HepG2 (cell line): ENCODE results near the gene MTMR3. TPM values are rescaled to one million over a fixed set of nuclear protein-coding genes. Genes with fewer than 3 reads are reported as not detected.

Experiments
- ATAC-seq: fragments of 200-7000 bp; cut with Tn5 transposase; 3 replicates; pipeline ENCODE4 v1.9.1; 2020; ENCODE audit warnings: mild to moderate bottlenecking, moderate library complexity
- BruUV-seq: library from RNA; stranded (reverse); fragments of 400-500 nt; replicated peaks from 2 replicates; lab custom pipeline; 2021; lab: Mats Ljungman, UMichigan
- CTCF ChIA-PET: fragments of 300-600 bp; formaldehyde crosslinking; extraction: SDS; loops from one replicate; lab custom pipeline; 2021; ENCODE audit warnings: low total read pairs, inconsistent platforms, low intra/inter-chr PET ratio; lab: Yijun Ruan, JAX
- POLR2A ChIA-PET: fragments of 350-600 bp; sonication (Branson Sonifier 250); formaldehyde crosslinking; loops from one replicate; lab custom pipeline; 2020; ENCODE audit warnings: antibody characterized with exemption, inconsistent platforms; lab: Yijun Ruan, JAX
- DNase-seq: peaks from one replicate; pipeline ENCODE4 v3.0.0-alpha.2; 2015; ENCODE audit warnings: low spot score
- FAIRE-seq: peaks from 3 replicates; lab custom pipeline; 2011; peaks lifted over from hg19 to GRCh38; lab: Jason Lieb, UNC
- H2AFZ ChIP-seq: one replicate; pipeline ENCODE4 v1.6.1; 2011; ENCODE audit warnings: low read length, inconsistent platforms
- H3K27ac ChIP-seq: fragments of 300-600 bp; 3 replicates; pipeline ENCODE4 v1.8.0; 2011; ENCODE audit warnings: mixed run types, mild to moderate bottlenecking, mixed read lengths, low read length, inconsistent platforms; ENCODE audit not compliant: insufficient read depth; ENCODE audit errors: extremely low read length
- H3K27me3 ChIP-seq, 2 experiments: fragments of 200-600 bp in 1 of 2; 2 replicates in 1 of 2; 3 replicates in 1 of 2; pipeline versions ENCODE4 v1.6.0 to v1.8.0; 2011; ENCODE audit warnings: low read length in 2 of 2, mild to moderate bottlenecking in 2 of 2, moderate library complexity in 2 of 2, inconsistent platforms in 1 of 2; ENCODE audit not compliant: insufficient read depth in 2 of 2, control insufficient read depth in 1 of 2
- H3K36me3 ChIP-seq, 2 experiments: fragments of 200-600 bp in 1 of 2; replicated peaks in 1 of 2; 2 replicates in 1 of 2; 3 replicates in 1 of 2; pipeline versions ENCODE4 v1.5.1 to v1.8.0; 2011; ENCODE audit warnings: low read length in 2 of 2, inconsistent platforms in 1 of 2; ENCODE audit not compliant: insufficient read depth in 2 of 2, control insufficient read depth in 1 of 2
- H3K4me1 ChIP-seq: 2 replicates; pipeline ENCODE4 v1.5.1; 2012; ENCODE audit warnings: low read length, inconsistent platforms; ENCODE audit not compliant: insufficient read depth
- H3K4me2 ChIP-seq: 2 replicates; pipeline ENCODE4 v1.6.0; 2011; ENCODE audit warnings: low read depth, low read length, inconsistent platforms
- H3K4me3 ChIP-seq, 3 experiments: fragments of 200-600 bp in 1 of 3; sonication (generic), shearing (Covaris generic) in 1 of 3; replicated peaks in 1 of 3; 2 replicates each; pipeline ENCODE4 v1.5.1; 2011 to 2016; ENCODE audit warnings: low read length in 3 of 3, inconsistent platforms in 2 of 3, low read depth in 2 of 3, mild to moderate bottlenecking in 2 of 3, control low read depth in 1 of 3, mixed read lengths in 1 of 3; ENCODE audit not compliant: insufficient read depth in 1 of 3
- H3K79me2 ChIP-seq: one replicate; pipeline ENCODE4 v1.6.1; 2011; ENCODE audit warnings: low read length, inconsistent platforms; ENCODE audit not compliant: insufficient read depth
- H3K9ac ChIP-seq: 2 replicates; pipeline ENCODE4 v1.6.0; 2011; ENCODE audit warnings: mild to moderate bottlenecking, low read depth, low read length, inconsistent platforms; ENCODE audit not compliant: insufficient read depth
- H3K9me3 ChIP-seq: 2 replicates; pipeline ENCODE4 v1.5.1; 2012; ENCODE audit warnings: mild to moderate bottlenecking, low read length
- H4K20me1 ChIP-seq: 2 replicates; pipeline ENCODE4 v1.6.0; 2011; ENCODE audit warnings: inconsistent platforms, mild to moderate bottlenecking, low read length, moderate library complexity; ENCODE audit not compliant: insufficient read depth
- AKAP8 ChIP-seq: sonication (generic); formaldehyde crosslinking; IDR thresholded peaks from 2 replicates; pipeline ENCODE4 v1.5.1; 2020; ENCODE audit warnings: mild to moderate bottlenecking, missing genetic modification reagents
- ELF1 ChIP-seq: sonication (generic); formaldehyde crosslinking; IDR thresholded peaks from 2 replicates; pipeline ENCODE4 v1.4.0; 2020; ENCODE audit warnings: missing genetic modification reagents
- KDM6A ChIP-seq: IDR thresholded peaks from 2 replicates; pipeline ENCODE4 v1.6.1; 2016; ENCODE audit warnings: low read depth
- RELA ChIP-seq: sonication (generic); formaldehyde crosslinking; IDR thresholded peaks from 2 replicates; pipeline ENCODE4 v1.4.0; 2020; ENCODE audit warnings: missing genetic modification reagents
- ZNF3 ChIP-seq: IDR thresholded peaks from 2 replicates; pipeline ENCODE4 v1.7.0; 2017; ENCODE audit warnings: inconsistent platforms
- ZNF749 ChIP-seq: sonication (generic); formaldehyde crosslinking; IDR thresholded peaks from 2 replicates; pipeline ENCODE4 v1.8.0; 2022; ENCODE audit warnings: mild to moderate bottlenecking, missing genetic modification reagents, moderate library complexity, borderline replicate concordance
- WGBS: methylation state at CpG from one replicate; pipeline ENCODE4 v1.1.6; 2017; ENCODE audit warnings: low lambda C conversion rate; 5-methylcytosine and 5-hydroxymethylcytosine counted together
- in situ Hi-C: cut with HindIII; loops from 2 replicates; pipeline ENCODE4 v1.10.0; 2017; ENCODE audit warnings: low pct_unique_long_range_greater_than_20kb; ENCODE audit not compliant: extremely low pct_ligation_motif_present
- intact Hi-C: fragments of 100-400 bp; cut with micrococcal nuclease; formaldehyde crosslinking; loops from one replicate; pipeline ENCODE4 v1.10.0; 2022; ENCODE audit not compliant: unreplicated experiment
- polyA plus RNA-seq, 8 experiments: library from polyadenylated mRNA; depleted of rRNA in 3 of 8; stranded (reverse) in 7 of 8; unstranded in 1 of 8; fragments of >200 nt; fragmentation: Illumina TruSeq in 4 of 8; extraction: Trizol in 4 of 8; gene quantifications; 2 replicates each; pipeline versions ENCODE4 v1.2.1 to v1.2.3, GENCODE V29; 2011 to 2016; ENCODE audit warnings: low read depth in 4 of 8, missing spikeins in 1 of 8, mixed read lengths in 1 of 8; ENCODE audit not compliant: insufficient read depth in 1 of 8
- total RNA-seq, 5 experiments: library from RNA; depleted of rRNA; stranded (reverse); fragments of >200 nt; fragmentation: Illumina TruSeq; extraction: Trizol; gene quantifications; 2 replicates each; pipeline ENCODE4 v1.2.3, GENCODE V29; 2016; ENCODE audit warnings: low read depth in 1 of 5
- TF ChIP-seq, protein P1 (sequence below): sonication (generic); formaldehyde crosslinking; IDR thresholded peaks from 2 replicates; pipeline ENCODE4 v1.4.0; 2020; ENCODE audit warnings: missing genetic modification reagents, borderline replicate concordance
- TF ChIP-seq, protein P2 (sequence below): sonication (generic); formaldehyde crosslinking; IDR thresholded peaks from 2 replicates; pipeline ENCODE4 v1.4.0; 2020; ENCODE audit warnings: mild to moderate bottlenecking, missing genetic modification reagents

The MTMR3 gene
- total and polyA plus RNA-seq, 2 of the 13 experiments (the other 11 are each of a cell fraction or from before 2014, with no cell fraction given), result 12.6 to 24.8 TPM

DNA sequence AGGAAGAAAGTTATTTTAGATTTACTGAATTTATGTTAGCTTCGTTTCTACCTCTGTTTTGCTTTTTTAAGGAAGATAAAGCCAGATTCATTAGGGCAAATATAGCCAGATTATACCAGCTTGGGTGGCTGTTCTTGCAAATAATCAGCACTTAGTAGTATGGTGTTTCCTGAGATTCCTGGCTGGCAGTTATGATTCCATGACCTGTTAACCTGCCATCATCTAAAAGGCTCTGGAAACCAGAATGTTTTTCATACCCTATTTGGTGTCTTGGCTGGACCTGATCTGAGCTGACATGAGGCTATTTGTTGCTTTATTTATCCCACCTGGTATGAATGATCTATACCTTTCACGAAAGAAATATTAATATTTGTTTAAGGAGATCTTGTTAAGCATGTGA, 114.5 kb downstream of the MTMR3 start:
- in situ Hi-C loops, result no loop called here
- no TSS peak for BruUV-seq

More for the DNA sequence above, 114.5 kb downstream of the MTMR3 start:
- no peak overlapping the region for H3K9ac ChIP-seq
- H2AFZ ChIP-seq, result no peak overlapping the region
- no peaks in the 10 kb centered on the region for H4K20me1 ChIP-seq
- H3K27me3 ChIP-seq, result no peaks in the 10 kb centered on the region
- no peak for TF ChIP-seq ZNF3 (CRISPR knock-in tag)
- TF ChIP-seq ELF1 (CRISPR knock-in tag), result no peak
- TF ChIP-seq KDM6A, result no peak
- TF ChIP-seq, protein P1, sequence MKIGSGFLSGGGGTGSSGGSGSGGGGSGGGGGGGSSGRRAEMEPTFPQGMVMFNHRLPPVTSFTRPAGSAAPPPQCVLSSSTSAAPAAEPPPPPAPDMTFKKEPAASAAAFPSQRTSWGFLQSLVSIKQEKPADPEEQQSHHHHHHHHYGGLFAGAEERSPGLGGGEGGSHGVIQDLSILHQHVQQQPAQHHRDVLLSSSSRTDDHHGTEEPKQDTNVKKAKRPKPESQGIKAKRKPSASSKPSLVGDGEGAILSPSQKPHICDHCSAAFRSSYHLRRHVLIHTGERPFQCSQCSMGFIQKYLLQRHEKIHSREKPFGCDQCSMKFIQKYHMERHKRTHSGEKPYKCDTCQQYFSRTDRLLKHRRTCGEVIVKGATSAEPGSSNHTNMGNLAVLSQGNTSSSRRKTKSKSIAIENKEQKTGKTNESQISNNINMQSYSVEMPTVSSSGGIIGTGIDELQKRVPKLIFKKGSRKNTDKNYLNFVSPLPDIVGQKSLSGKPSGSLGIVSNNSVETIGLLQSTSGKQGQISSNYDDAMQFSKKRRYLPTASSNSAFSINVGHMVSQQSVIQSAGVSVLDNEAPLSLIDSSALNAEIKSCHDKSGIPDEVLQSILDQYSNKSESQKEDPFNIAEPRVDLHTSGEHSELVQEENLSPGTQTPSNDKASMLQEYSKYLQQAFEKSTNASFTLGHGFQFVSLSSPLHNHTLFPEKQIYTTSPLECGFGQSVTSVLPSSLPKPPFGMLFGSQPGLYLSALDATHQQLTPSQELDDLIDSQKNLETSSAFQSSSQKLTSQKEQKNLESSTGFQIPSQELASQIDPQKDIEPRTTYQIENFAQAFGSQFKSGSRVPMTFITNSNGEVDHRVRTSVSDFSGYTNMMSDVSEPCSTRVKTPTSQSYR (CRISPR knock-in tag), result no peak
- TF ChIP-seq ZNF749, result no peak
- TF ChIP-seq AKAP8, result no peak
- TF ChIP-seq RELA, result no peak
- TF ChIP-seq, protein P2, sequence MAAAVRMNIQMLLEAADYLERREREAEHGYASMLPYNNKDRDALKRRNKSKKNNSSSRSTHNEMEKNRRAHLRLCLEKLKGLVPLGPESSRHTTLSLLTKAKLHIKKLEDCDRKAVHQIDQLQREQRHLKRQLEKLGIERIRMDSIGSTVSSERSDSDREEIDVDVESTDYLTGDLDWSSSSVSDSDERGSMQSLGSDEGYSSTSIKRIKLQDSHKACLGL (CRISPR knock-in tag), result no peak
- FAIRE-seq, result no peak
- H3K36me3 ChIP-seq, result peaks cover 0 to 17% of the 10 kb centered on the region in 2 experiments
- H3K9me3 ChIP-seq, result no peaks in the 10 kb centered on the region
- 96% methylated on average over 2 of the region's 2 CpGs for WGBS
- ATAC-seq, result no peak
- CTCF ChIA-PET, result no interaction called here
- H3K27ac ChIP-seq, result no peak overlapping the region
- no peak for DNase-seq
- no peaks in the 10 kb centered on the region for H3K79me2 ChIP-seq
- H3K4me2 ChIP-seq, result no peak overlapping the region
- no peak overlapping the region for H3K4me3 ChIP-seq
- intact Hi-C loops, result loop anchor here (10.0 kb wide), 1 partner anchor 113 kb away; the partner anchor contains the start of gene MTMR3
- POLR2A ChIA-PET, result no interaction called here
- peaks cover 34% of the 10 kb centered on the region for H3K4me1 ChIP-seq
